Dendritic cell treated with granulocyte-macrophage colony-stimulating factor and Interleukin-4, amounts not matched to agents 40 ng/mL and 50 ng/mL, for 4 days (primary cell): ENCODE results near the gene SNURF.
"Not testable (repeated sequence)": the region's sequence is repeated elsewhere in the genome, so short reads cannot be mapped to it uniquely, and the experiment has no call there.

Experiments
- H3K27ac Mint-ChIP-seq: one replicate; pipeline ENCODE4 v1.8.0; 2022; ENCODE audit warnings: mild to moderate bottlenecking, mixed read lengths
- H3K27me3 Mint-ChIP-seq: one replicate; pipeline ENCODE4 v1.8.0; 2022; ENCODE audit warnings: mild to moderate bottlenecking, mixed read lengths
- H3K36me3 Mint-ChIP-seq: one replicate; pipeline ENCODE4 v1.8.0; 2022; ENCODE audit warnings: low read depth, mixed read lengths
- H3K4me1 Mint-ChIP-seq: one replicate; pipeline ENCODE4 v1.8.0; 2022; ENCODE audit warnings: low read depth, mixed read lengths
- H3K4me3 Mint-ChIP-seq: one replicate; pipeline ENCODE4 v1.8.0; 2022; ENCODE audit warnings: mild to moderate bottlenecking, moderate library complexity, mixed read lengths
- H3K9me3 Mint-ChIP-seq: one replicate; pipeline ENCODE4 v1.8.0; 2022; ENCODE audit warnings: mixed read lengths
- intact Hi-C: fragments of 100-400 bp; cut with micrococcal nuclease; formaldehyde crosslinking; loops from one replicate; pipeline ENCODE4 v1.15.0; 2022

The SNURF gene, protein sequence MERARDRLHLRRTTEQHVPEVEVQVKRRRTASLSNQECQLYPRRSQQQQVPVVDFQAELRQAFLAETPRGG

DNA sequence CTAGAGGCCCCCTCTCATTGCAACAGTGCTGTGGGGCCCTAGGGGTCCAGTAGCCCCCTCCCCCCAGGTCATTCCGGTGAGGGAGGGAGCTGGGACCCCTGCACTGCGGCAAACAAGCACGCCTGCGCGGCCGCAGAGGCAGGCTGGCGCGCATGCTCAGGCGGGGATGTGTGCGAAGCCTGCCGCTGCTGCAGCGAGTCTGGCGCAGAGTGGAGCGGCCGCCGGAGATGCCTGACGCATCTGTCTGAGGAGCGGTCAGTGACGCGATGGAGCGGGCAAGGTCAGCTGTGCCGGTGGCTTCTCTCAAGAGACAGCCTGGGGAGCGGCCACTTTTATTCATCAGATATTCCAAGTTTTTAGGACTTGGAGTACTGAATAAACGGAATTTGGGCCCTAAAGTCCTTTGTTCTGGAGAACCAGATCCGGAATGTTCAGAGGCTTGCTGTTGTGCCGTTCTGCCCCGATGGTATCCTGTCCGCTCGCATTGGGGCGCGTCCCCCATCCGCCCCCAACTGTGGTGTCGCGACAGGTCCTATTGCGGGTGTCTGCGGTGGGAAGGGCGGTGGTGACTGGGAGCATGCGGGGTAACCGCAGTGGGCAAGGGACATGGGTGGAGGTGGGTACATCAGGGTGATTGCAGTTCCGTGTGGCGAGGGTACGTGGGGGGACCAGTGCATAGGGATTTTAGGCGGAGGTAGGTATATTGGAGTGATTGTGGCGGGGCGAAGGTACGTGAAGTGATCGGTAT, at the start of gene SNURF, which contains the start of gene SNRPN:
TSS of gene SNURF (plus strand) at position 205 of the 748 bp plus-strand sequence. CDS start at position 267, 62 bp downstream.
TSS of gene SNRPN (plus strand) at position 205 of the 748 bp plus-strand sequence. CDS start 19,467 bp downstream, outside the sequence.
- peaks cover 23% of the 10 kb centered on the region for H3K27me3 Mint-ChIP-seq
- H3K36me3 Mint-ChIP-seq: peaks cover 16% of the 10 kb centered on the region
- peaks cover 27% of the 10 kb centered on the region for H3K9me3 Mint-ChIP-seq
- no peaks in the 10 kb centered on the region for H3K4me1 Mint-ChIP-seq
- intact Hi-C loops: loop anchor here (10.0 kb wide), 1 partner anchor 480 kb away; the partner anchor contains the start of gene UBE3A
- peak within 1 kb of the TSS; percentile 78 for H3K4me3 Mint-ChIP-seq
- H3K27ac Mint-ChIP-seq: peak within 1 kb of the TSS; percentile 85

DNA sequence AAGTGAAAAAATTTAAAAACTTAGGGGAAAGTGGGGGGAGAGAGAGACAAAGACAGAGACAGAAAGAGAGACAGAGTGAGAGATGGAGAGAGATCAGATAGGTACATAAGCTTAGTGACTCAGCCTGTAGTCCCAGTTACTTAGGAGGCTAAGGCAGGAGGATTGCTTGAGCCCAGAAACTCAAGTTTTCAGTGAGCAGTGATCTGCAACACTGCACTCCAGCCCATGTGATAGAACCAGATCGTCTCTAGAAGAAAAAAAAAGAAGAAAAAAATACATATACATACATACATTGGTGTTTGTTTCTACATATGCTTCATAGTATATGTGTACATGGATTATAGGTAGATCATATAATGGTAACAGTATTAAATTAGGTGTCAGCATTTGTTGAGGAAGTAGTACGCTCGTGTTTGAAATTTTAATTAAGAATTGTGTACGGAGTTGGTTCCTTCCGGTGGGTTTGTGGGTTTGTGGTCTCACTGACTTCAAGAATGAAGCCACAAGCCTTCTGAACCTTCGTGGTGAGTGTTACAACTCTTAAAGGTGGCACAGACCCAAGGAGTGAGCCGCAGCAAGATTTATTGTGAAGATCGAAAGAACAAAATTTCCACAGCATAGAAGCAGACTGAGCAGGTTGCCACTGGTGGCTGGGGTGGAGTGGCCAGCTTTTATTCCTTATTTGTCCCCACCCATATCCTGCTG, 38.3 kb upstream of the SNURF start:
- Mint-ChIP-seq H3K9me3 (peaks cover 71% of the 10 kb centered on the region), H3K4me3 (no peak overlapping the region), H3K36me3 (no peaks in the 10 kb centered on the region), H3K4me1 (no peaks in the 10 kb centered on the region), H3K27me3 (no peaks in the 10 kb centered on the region), H3K27ac (no peak overlapping the region)
- intact Hi-C loops: no loop called here

DNA sequence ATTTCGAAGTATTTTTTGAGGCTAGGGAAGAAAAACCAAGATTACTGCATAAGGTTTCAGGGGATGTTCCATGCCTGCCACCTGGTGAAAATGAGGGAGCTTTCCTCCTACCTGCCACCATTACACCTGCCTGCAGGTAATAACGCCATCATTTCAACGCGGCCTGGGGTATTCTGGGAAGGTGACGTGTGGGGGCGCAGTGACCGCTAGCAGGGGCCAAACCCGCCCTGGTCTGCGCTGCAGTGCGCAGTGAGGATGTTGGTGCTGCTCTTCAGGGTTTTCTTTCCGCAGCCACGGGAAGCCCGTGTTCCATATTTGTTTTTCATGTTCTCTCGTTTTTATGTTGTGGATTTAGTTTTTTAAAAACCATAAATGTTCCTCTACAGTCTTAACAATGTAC, 37.4 kb upstream of the SNURF start:
- Mint-ChIP-seq H3K27ac (no peak overlapping the region), H3K36me3 (no peaks in the 10 kb centered on the region), H3K27me3 (no peaks in the 10 kb centered on the region), H3K9me3 (peaks cover 61% of the 10 kb centered on the region), H3K4me1 (no peaks in the 10 kb centered on the region), H3K4me3 (no peak overlapping the region)
- intact Hi-C loops: no loop called here

DNA sequence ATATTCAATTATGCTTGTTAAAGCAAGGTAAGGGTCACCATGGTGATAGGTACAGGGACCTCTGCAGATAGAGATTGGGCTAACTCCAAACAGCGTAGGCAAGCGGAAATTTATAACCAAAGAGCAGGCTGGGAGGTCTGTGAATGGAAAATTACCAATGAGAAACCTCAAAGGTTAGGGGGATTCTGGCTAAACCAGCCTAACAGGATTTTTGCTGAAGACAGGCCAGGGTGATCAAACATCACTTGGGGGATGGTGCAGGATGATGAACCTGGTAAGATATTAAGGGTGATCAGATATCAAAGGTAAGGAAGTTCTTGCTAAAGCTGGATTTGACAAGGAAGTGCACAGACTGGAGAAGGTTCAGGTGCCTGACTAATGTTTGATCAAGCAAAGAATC, 35.3 kb upstream of the SNURF start:
- no peaks in the 10 kb centered on the region for H3K27me3 Mint-ChIP-seq
- no peaks in the 10 kb centered on the region for H3K4me1 Mint-ChIP-seq
- intact Hi-C loops: no loop called here
- H3K4me3 Mint-ChIP-seq: no peak overlapping the region
- no peak overlapping the region for H3K27ac Mint-ChIP-seq
- peaks cover 57% of the 10 kb centered on the region for H3K9me3 Mint-ChIP-seq
- H3K36me3 Mint-ChIP-seq: no peaks in the 10 kb centered on the region

DNA sequence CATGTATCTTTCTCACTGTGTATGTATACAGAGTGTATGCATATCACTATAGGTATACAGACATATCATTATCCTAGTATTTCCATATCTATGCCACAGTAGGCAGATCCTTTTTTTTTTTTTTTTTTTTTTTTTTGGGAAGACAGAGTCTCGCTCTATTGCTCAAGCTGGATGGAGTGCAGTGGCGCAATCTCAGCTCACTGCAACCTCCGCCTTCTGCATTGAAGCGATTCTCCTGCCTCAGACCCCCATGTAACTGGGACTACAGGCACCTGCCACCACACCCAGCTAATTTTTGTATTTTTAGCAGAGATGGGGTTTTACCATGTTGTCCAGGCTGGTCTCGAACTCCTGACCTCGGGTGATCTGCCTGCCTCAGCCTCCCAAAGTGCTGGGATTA, 32.0 kb upstream of the SNURF start:
- peaks cover 34% of the 10 kb centered on the region for H3K9me3 Mint-ChIP-seq
- intact Hi-C loops, H3K27ac Mint-ChIP-seq: not testable (repeated sequence)

DNA sequence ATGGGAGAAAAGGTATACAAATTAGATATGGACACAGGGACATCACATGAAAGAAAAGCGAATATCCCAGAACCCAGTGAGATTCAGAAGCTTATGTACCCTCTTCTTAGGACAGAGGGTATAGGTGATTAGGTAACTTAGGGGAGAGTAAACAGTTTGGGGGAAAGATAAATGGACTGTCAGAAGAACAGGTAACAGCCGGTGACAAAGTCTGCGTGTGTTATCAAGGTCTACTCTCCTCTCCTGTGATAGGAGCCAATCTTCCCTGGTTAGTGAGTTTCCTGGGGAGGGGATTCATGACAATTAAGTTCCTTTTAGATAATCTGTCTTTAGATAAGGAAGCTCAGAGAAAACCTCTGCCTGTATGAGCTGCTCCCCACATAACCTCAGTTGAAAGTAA, 30.6 kb upstream of the SNURF start:
- H3K27me3 Mint-ChIP-seq: no peaks in the 10 kb centered on the region
- intact Hi-C loops: no loop called here
- no peak overlapping the region for H3K27ac Mint-ChIP-seq
- H3K4me1 Mint-ChIP-seq: no peaks in the 10 kb centered on the region
- no peaks in the 10 kb centered on the region for H3K36me3 Mint-ChIP-seq
- peaks cover 47% of the 10 kb centered on the region for H3K9me3 Mint-ChIP-seq
- H3K4me3 Mint-ChIP-seq: no peak overlapping the region

More for the DNA sequence above, 32.0 kb upstream of the SNURF start:
- not testable (repeated sequence) for H3K27me3 Mint-ChIP-seq, H3K36me3 Mint-ChIP-seq, H3K4me3 Mint-ChIP-seq, H3K4me1 Mint-ChIP-seq

DNA sequence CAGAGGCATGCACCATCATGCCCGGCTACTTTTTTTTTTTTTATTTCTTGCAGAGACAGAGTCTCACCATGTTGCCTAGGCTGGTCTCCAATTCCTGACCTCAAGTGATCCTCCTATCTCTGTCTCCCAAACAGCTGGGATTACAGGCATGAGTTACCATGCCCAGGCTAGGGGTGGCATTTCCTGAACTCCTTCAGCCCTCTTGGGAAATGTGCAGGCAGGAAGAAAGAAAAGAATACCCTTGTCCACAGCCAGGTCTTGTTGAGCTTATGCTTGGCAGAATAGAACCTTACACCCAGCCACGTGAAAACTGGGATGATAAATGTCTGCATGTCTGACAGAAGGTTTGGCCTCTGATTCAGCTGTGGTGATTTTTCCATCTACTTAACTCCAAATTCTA, 30.2 kb upstream of the SNURF start:
- H3K36me3 Mint-ChIP-seq: no peaks in the 10 kb centered on the region
- no peaks in the 10 kb centered on the region for H3K27me3 Mint-ChIP-seq
- no peak overlapping the region for H3K4me3 Mint-ChIP-seq
- H3K9me3 Mint-ChIP-seq: peaks cover 47% of the 10 kb centered on the region
- intact Hi-C loops: no loop called here
- no peaks in the 10 kb centered on the region for H3K4me1 Mint-ChIP-seq
- no peak overlapping the region for H3K27ac Mint-ChIP-seq

DNA sequence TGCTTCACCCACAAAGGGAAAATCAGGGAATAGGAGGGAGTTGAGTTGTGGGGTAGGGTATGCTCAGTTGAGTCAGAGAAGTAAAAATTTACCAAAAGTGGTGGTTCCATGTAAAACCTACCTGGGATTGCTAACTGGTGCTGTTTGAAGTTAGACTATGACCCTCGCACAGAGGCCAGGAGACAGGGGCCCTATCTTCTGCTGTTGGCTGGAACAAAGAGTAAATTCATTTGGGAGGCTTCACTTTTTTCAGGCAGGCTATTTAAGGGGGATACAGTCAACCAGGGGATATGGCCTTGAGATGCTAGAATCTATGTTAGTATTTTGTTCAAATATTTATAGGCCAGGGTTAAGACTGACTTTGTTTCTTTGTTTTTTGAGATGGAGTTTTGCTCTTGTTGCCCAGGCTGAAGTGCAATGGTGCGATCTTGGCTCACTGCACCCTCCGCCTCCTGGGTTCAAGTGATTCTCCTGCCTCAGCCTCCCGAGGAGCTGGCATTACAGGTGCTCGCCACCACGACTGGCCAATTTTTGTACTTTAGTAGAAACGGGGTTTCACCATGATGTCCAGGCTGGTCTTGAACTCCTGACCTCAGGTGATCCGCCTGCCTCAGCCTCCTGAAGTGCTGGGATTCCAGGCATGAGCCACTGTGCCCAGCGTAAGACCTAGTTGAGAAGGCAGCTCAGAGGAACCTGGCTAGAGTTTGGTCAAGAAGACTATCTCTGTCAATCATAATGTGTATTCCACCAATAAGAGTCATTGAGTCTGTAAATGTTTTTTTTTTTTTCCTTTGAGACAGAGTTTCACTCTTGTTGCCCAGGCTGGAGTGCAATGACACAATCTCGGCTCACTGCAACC, 22.7 kb upstream of the SNURF start:
- H3K27ac Mint-ChIP-seq, intact Hi-C loops, H3K27me3 Mint-ChIP-seq, H3K4me3 Mint-ChIP-seq, H3K4me1 Mint-ChIP-seq, H3K36me3 Mint-ChIP-seq: not testable (repeated sequence)
- H3K9me3 Mint-ChIP-seq: peaks cover 65% of the 10 kb centered on the region

DNA sequence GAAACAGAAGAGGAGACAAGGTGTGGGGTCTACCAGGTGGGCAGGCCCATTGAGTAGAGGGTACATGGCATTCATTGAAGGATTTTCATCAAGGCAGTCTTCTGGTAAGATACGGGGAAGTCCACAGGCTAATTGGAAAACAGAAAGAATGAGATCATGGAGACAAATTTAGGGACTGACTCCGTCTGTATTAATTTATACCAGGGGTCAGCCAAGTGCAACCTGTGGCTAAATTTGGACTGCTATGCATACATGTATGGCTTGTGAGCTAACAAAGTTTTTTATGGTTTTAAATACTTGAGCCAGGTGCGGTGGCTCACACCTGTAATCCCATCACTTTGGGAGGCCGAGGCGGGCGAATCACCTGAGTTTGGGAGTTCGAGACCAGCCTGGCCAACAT, 21.1 kb upstream of the SNURF start:
- H3K27ac Mint-ChIP-seq: no peak overlapping the region
- no peak overlapping the region for H3K4me3 Mint-ChIP-seq
- no peaks in the 10 kb centered on the region for H3K36me3 Mint-ChIP-seq
- intact Hi-C loops: no loop called here
- H3K27me3 Mint-ChIP-seq: no peaks in the 10 kb centered on the region
- no peaks in the 10 kb centered on the region for H3K4me1 Mint-ChIP-seq
- peaks cover 59% of the 10 kb centered on the region for H3K9me3 Mint-ChIP-seq

DNA sequence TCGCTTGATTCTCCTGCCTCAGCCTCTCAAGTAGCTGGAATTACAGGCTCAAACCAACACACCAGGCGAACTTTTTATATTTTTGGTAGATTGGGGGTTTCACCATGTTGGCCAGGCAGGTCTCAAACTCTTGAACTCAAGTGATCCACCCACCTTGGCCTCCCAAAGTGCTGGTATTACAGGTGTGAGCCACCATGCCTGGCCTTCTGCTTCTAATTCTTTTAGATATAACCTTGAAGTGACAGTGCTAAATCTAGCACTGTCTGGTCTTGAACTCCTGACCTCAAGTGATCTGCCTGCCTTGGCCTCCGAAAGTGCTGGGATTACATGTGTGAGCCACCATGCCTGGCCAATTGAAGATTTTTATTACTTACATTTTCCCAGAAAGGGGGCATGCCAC, 16.6 kb upstream of the SNURF start:
- H3K4me1 Mint-ChIP-seq, H3K27me3 Mint-ChIP-seq, H3K36me3 Mint-ChIP-seq, H3K4me3 Mint-ChIP-seq, H3K27ac Mint-ChIP-seq, intact Hi-C loops: not testable (repeated sequence)
- H3K9me3 Mint-ChIP-seq: peaks cover 65% of the 10 kb centered on the region

DNA sequence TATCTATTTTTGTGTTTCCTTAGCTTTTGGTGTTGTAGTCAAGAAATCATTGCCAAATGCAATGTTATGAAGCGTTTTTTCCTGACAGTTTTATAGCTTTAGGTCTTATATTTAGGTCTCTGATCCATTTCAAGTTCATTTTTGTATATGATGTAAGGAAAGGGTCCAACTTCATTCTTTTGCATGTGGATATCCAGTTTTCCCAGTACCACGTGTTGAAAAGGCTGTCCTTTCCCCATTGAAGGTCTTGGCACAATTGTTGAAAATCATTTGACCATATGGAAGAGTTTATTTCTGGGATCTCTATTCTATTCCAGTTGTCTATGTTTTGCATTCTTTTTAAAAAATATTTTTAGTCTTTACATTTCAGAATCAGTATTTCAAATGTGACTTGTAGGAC, 14.6 kb upstream of the SNURF start:
- H3K27me3 Mint-ChIP-seq: no peaks in the 10 kb centered on the region
- H3K27ac Mint-ChIP-seq: no peak overlapping the region
- H3K36me3 Mint-ChIP-seq: no peaks in the 10 kb centered on the region
- H3K4me3 Mint-ChIP-seq: no peak overlapping the region
- peaks cover 57% of the 10 kb centered on the region for H3K9me3 Mint-ChIP-seq
- H3K4me1 Mint-ChIP-seq: no peaks in the 10 kb centered on the region
- intact Hi-C loops: no loop called here

DNA sequence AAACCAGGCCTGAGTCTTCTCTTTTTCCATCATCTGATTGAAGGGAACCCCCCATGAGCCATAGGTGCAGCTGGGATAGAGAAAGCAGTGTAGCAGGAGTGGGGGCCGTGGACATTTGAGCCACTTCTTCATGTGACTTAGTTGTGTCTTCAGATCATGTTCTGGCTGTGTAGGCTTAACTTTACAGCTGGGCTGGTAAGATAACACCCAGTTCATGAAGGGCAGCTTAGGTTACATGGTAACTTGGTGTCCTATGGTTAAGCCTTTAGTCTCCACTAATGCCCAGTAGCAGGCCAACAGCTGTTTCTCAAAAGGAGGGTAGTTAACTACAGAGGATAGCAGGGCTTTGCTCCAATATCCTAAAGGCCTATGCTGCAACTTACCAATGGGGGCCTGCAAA, 11.4 kb upstream of the SNURF start:
- Mint-ChIP-seq H3K4me1 (no peaks in the 10 kb centered on the region), H3K9me3 (peaks cover 39% of the 10 kb centered on the region), H3K27me3 (no peaks in the 10 kb centered on the region), H3K4me3 (no peak overlapping the region), H3K36me3 (no peaks in the 10 kb centered on the region), H3K27ac (no peak overlapping the region)
- intact Hi-C loops: no loop called here

DNA sequence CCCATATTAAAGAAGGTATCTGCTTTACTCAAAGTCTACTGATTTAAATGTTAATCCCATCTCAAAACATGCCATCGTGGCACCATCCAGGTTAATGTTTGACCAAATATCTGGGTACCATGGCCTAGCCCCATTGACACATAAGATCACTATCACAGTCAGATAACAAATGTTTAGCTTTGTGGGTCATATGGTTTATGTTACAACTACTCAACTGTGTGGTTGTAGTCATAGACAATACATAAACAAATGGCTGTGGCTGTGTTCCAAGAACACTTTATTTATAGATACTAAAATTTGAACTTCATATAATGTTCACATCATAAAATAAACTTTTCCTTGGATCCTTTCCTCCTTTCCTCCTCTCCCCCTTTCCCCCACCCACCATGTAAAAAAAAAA, 9.8 kb upstream of the SNURF start:
- Mint-ChIP-seq H3K4me3 (no peak overlapping the region), H3K4me1 (no peaks in the 10 kb centered on the region), H3K9me3 (peaks cover 29% of the 10 kb centered on the region), H3K36me3 (no peaks in the 10 kb centered on the region), H3K27me3 (no peaks in the 10 kb centered on the region), H3K27ac (no peak overlapping the region)
- intact Hi-C loops: no loop called here

DNA sequence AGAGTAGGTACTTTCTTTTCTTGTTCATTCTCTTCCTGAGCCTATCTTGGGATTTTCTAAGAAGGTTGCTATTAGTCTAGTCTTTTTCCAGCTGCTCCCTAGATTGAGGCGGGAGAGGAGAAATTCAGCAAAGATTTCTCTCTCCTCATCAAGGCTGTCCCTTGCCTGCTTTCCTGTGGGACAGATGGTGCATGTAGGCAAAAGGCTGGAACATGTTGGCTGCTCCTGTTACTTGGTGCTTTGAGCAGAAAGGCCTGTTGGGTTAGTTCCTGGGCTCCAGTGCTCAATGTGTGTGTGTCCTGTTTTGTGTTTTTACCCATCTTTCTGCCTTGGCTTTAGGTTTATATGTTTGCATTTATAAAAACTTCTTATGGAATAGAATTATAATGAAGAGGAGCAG, 9.1 kb upstream of the SNURF start:
- Mint-ChIP-seq H3K4me1 (no peaks in the 10 kb centered on the region), H3K36me3 (no peaks in the 10 kb centered on the region), H3K27me3 (no peaks in the 10 kb centered on the region), H3K4me3 (no peak overlapping the region), H3K9me3 (peaks cover 21% of the 10 kb centered on the region), H3K27ac (no peak overlapping the region)
- intact Hi-C loops: no loop called here
